Neural progenitor cell (in vitro differentiated cells): ENCODE measurements around the gene LENG9. TPM values are rescaled to one million over a fixed set of nuclear protein-coding genes. Genes with fewer than 3 reads are reported as not detected.
A peak's percentile ranks its signal among the peaks of the same experiment; 100 is the strongest.
"Not testable (repeated sequence)": the region's sequence is repeated elsewhere in the genome, so short reads cannot be mapped to it uniquely, and the experiment has no call there.

ENCODE experiments used
- DNase-seq: peaks from one replicate; pipeline ENCODE4 v3.0.0-alpha.2; 2016; ENCODE audit warnings: low spot score
- H2AFZ ChIP-seq: fragments of 200-600 bp; sonication (generic); replicated peaks from 2 replicates; pipeline ENCODE4 v1.6.1; 2016; ENCODE audit warnings: antibody characterized with exemption
- H3F3A ChIP-seq: fragments of 200-600 bp; sonication (generic); 2 replicates; pipeline ENCODE4 v1.6.1; 2016; ENCODE audit warnings: antibody characterized with exemption, low read depth
- H3K27ac ChIP-seq: fragments of 200-600 bp; sonication (generic); 2 replicates; pipeline ENCODE4 v1.5.1; 2016; ENCODE audit warnings: mild to moderate bottlenecking
- H3K27me3 ChIP-seq: fragments of 200-600 bp; sonication (generic); 2 replicates; pipeline ENCODE4 v1.6.1; 2016; ENCODE audit warnings: mild to moderate bottlenecking, moderate library complexity
- H3K36me3 ChIP-seq: fragments of 200-600 bp; sonication (generic); 2 replicates; pipeline ENCODE4 v1.5.1; 2016
- H3K4me1 ChIP-seq: fragments of 200-600 bp; sonication (generic); 2 replicates; pipeline ENCODE4 v1.6.1; 2016; ENCODE audit warnings: mixed run types
- H3K4me2 ChIP-seq: fragments of 200-600 bp; sonication (generic); 2 replicates; pipeline ENCODE4 v1.6.1; 2016
- H3K4me3 ChIP-seq: fragments of 200-600 bp; sonication (generic); 2 replicates; pipeline ENCODE4 v1.5.1; 2016
- H3K79me2 ChIP-seq: fragments of 200-600 bp; sonication (generic); 2 replicates; pipeline ENCODE4 v1.6.1; 2016; ENCODE audit warnings: low read depth
- H3K9ac ChIP-seq: fragments of 200-600 bp; sonication (generic); 2 replicates; pipeline ENCODE4 v1.6.1; 2016
- H3K9me3 ChIP-seq: fragments of 200-600 bp; sonication (generic); 2 replicates; pipeline ENCODE4 v1.5.1; 2016; ENCODE audit warnings: low read depth
- H4K20me1 ChIP-seq: fragments of 200-600 bp; sonication (generic); 2 replicates; pipeline ENCODE4 v1.6.1; 2016; ENCODE audit warnings: low read depth
- H3K27ac Mint-ChIP-seq: 3 replicates; pipeline ENCODE4 v1.8.0; 2021; ENCODE audit warnings: mixed read lengths
- H3K27me3 Mint-ChIP-seq: 2 replicates; pipeline ENCODE4 v1.8.0; 2022; ENCODE audit warnings: low read depth, mild to moderate bottlenecking, inconsistent platforms, moderate library complexity, mixed read lengths; ENCODE audit not compliant: insufficient read depth
- H3K36me3 Mint-ChIP-seq: 3 replicates; pipeline ENCODE4 v1.8.0; 2021; ENCODE audit warnings: mixed read lengths
- H3K4me1 Mint-ChIP-seq: 3 replicates; pipeline ENCODE4 v1.8.0; 2021; ENCODE audit warnings: mixed read lengths
- H3K4me3 Mint-ChIP-seq: 3 replicates; pipeline ENCODE4 v1.8.0; 2021; ENCODE audit warnings: mild to moderate bottlenecking, moderate library complexity, mixed read lengths
- H3K9me3 Mint-ChIP-seq: 3 replicates; pipeline ENCODE4 v1.8.0; 2020; ENCODE audit warnings: mixed read lengths
- CTCF ChIP-seq: fragments of 200-600 bp; sonication (generic); IDR thresholded peaks from 2 replicates; pipeline ENCODE4 v1.5.1; 2017; ENCODE audit warnings: antibody characterized with exemption, mild to moderate bottlenecking
- EZH2 ChIP-seq: fragments of 200-600 bp; sonication (generic); IDR thresholded peaks from 2 replicates; pipeline ENCODE4 v1.6.1; 2017; ENCODE audit warnings: antibody characterized with exemption, mild to moderate bottlenecking, moderate library complexity
- EZH2phosphoT487 ChIP-seq: fragments of 200-600 bp; sonication (generic); IDR thresholded peaks from 2 replicates; pipeline ENCODE4 v1.6.1; 2017; ENCODE audit warnings: antibody characterized with exemption
- total RNA-seq: library from RNA; depleted of rRNA; stranded (reverse); fragments of >200 nt; gene quantifications from 2 replicates; pipeline ENCODE4 v1.2.3, GENCODE V29; 2015; ENCODE audit warnings: low replicate concordance

LENG9 gene
- total RNA-seq, 1 donor from 2014 or later: 0.79 TPM

- Histone ChIP-seq H3K4me1 (no peaks in the 10 kb centered on the region), H3F3A (no peaks in the 10 kb centered on the region), H3K27me3 (no peaks in the 10 kb centered on the region), H2AFZ (peak overlapping the region; percentile 80), H3K4me2 (peak overlapping the region; percentile 98), H4K20me1 (peaks cover 49% of the 10 kb centered on the region), H3K79me2 (peaks cover 68% of the 10 kb centered on the region), H3K36me3 (no peaks in the 10 kb centered on the region), H3K9ac (peak overlapping the region; percentile 16), H3K9me3 (no peaks in the 10 kb centered on the region), H3K4me3 (peak overlapping the region; percentile 74), H3K27ac (no peak overlapping the region)
- Mint-ChIP-seq H3K27ac (peak overlapping the region; percentile 94), H3K9me3 (no peaks in the 10 kb centered on the region), H3K4me1 (peaks cover 33% of the 10 kb centered on the region), H3K4me3 (peak overlapping the region; percentile 97), H3K27me3 (peaks cover 10% of the 10 kb centered on the region), H3K36me3 (peaks cover 23% of the 10 kb centered on the region)
- DNase-seq: peak; percentile 75
- TF ChIP-seq EZH2phosphoT487: no peak
- no peak for TF ChIP-seq EZH2
- TF ChIP-seq CTCF: no peak
Observed at GRCh38 chr19:54448040-54448773, 15.4 kb downstream of the LENG9 start.

- H3K27ac Mint-ChIP-seq, H3K9ac ChIP-seq, H3K4me1 ChIP-seq, H3K4me3 ChIP-seq, H3K9me3 ChIP-seq, H3K9me3 Mint-ChIP-seq, H3K27ac ChIP-seq, H3K36me3 ChIP-seq, H3K27me3 ChIP-seq, H3K4me3 Mint-ChIP-seq, H3K27me3 Mint-ChIP-seq, H3K4me2 ChIP-seq, H2AFZ ChIP-seq, H3F3A ChIP-seq, DNase-seq: not testable (repeated sequence)
- H3K4me1 Mint-ChIP-seq: peaks cover 33% of the 10 kb centered on the region
- H3K36me3 Mint-ChIP-seq: peaks cover 17% of the 10 kb centered on the region
- Histone ChIP-seq H4K20me1 (peaks cover 32% of the 10 kb centered on the region), H3K79me2 (peaks cover 51% of the 10 kb centered on the region)
Observed at GRCh38 chr19:54446349-54446748, 17.2 kb downstream of the LENG9 start.

- Histone ChIP-seq H3K4me1 (no peaks in the 10 kb centered on the region), H3F3A (peaks cover 4% of the 10 kb centered on the region), H2AFZ (no peak overlapping the region), H4K20me1 (peaks cover 20% of the 10 kb centered on the region), H3K4me2 (no peak overlapping the region), H3K9me3 (no peaks in the 10 kb centered on the region), H3K27me3 (no peaks in the 10 kb centered on the region), H3K27ac (no peak overlapping the region), H3K9ac (no peak overlapping the region), H3K36me3 (no peaks in the 10 kb centered on the region), H3K4me3 (no peak overlapping the region), H3K79me2 (peaks cover 35% of the 10 kb centered on the region)
- H3K4me1 Mint-ChIP-seq: peaks cover 19% of the 10 kb centered on the region
- no peaks in the 10 kb centered on the region for H3K9me3 Mint-ChIP-seq
- no peak for DNase-seq
- TF ChIP-seq EZH2phosphoT487: no peak
- no peak for TF ChIP-seq EZH2
- no peak for TF ChIP-seq CTCF
- peaks cover 11% of the 10 kb centered on the region for H3K36me3 Mint-ChIP-seq
- peaks cover 7% of the 10 kb centered on the region for H3K27me3 Mint-ChIP-seq
- no peak overlapping the region for H3K4me3 Mint-ChIP-seq
- H3K27ac Mint-ChIP-seq: no peak overlapping the region
Observed at GRCh38 chr19:54444737-54445136, 18.8 kb downstream of the LENG9 start.

GRCh38 chr19:54440641-54441040 lies 22.9 kb downstream of the LENG9 start:
- no peak for DNase-seq
- no peak overlapping the region for H3K4me3 ChIP-seq
- no peak overlapping the region for H3K9ac ChIP-seq
- H3K36me3 ChIP-seq: no peaks in the 10 kb centered on the region
- no peak overlapping the region for H2AFZ ChIP-seq
- peaks cover 4% of the 10 kb centered on the region for H3K79me2 ChIP-seq
- Mint-ChIP-seq H3K9me3 (no peaks in the 10 kb centered on the region), H3K27me3 (peaks cover 6% of the 10 kb centered on the region), H3K27ac (no peak overlapping the region), H3K4me1 (peaks cover 31% of the 10 kb centered on the region), H3K36me3 (peaks cover 15% of the 10 kb centered on the region), H3K4me3 (no peak overlapping the region)
- no peak overlapping the region for H3K4me2 ChIP-seq
- peaks cover 33% of the 10 kb centered on the region for H4K20me1 ChIP-seq
- H3K4me1 ChIP-seq: peaks cover 13% of the 10 kb centered on the region
- no peak overlapping the region for H3K27ac ChIP-seq
- TF ChIP-seq CTCF (no peak), EZH2phosphoT487 (no peak), EZH2 (no peak)
- H3F3A ChIP-seq: peaks cover 17% of the 10 kb centered on the region
- no peaks in the 10 kb centered on the region for H3K27me3 ChIP-seq
- no peaks in the 10 kb centered on the region for H3K9me3 ChIP-seq
